ENCODE measurements around the gene HMCES.

HMCES gene

DNA sequence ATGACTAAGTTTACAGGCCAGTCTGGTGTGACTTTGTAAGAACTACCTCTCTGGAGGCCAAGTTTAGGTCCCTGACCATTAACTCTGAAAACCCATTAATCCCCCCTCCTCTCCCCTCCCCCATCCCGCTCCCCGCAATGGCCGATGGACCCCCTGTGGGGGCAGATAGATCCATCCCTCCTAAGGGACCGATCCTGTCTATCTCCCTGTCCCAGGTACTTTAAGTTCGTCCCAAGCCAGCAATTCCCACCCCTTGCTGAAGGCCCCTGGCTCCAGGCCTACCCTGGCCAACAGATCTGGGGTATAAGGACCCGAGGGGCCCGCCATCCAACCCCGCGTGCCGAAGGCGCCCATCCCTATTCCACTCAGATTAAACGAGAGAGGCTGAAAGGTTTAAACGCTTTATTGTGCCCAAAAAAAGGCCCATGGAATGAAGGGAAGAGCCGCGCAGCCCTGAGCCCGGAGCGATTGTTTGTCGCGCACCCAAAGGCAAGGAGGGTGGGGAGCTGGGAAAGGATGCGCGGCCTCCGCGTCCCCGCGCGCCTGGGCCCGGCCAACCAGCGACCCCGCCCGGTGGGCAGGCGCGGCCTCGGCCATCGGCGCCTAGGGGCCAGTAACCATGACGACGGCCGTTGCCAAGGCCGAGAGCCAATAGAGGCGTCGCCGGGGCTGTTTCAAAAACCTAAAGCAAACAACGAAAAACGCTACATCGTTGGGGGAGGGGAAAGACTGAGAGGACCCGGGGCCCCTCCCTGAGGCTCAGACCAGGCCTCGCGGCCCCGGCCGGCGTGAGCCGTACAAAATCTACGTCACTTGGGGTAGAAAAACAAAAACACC, 35.9 kb downstream of the HMCES start:
- Histone ChIP-seq H3K4me3 (ENCODE audit: low read length) (no peak overlapping the region), H3K27ac (ENCODE audit: low read length) (no peak overlapping the region), H3K79me2 (ENCODE audit: low read length) (no peaks in the 10 kb centered on the region), H3K9ac (ENCODE audit: low read length) (no peak overlapping the region), H2AFZ (ENCODE audit: low read depth, low read length) (no peak overlapping the region), H3K9me3 (ENCODE audit: insufficient read depth, low read length) (no peaks in the 10 kb centered on the region), H3K36me3 (replicated peaks; ENCODE audit: low read depth, low read length) (no peaks in the 10 kb centered on the region), H4K20me1 (ENCODE audit: insufficient read depth, low read length) (no peaks in the 10 kb centered on the region; the same call in 1 of the 2 replicates), H3K27me3 (ENCODE audit: low read depth, low read length) (peaks cover 39% of the 10 kb centered on the region), H3K4me1 (ENCODE audit: low read length) (peaks cover 9% of the 10 kb centered on the region; the same call in 1 of the 2 replicates), H3K4me2 (ENCODE audit: low read length) (no peak overlapping the region)
- no peak for TF ChIP-seq EZH2phosphoT487 (IDR thresholded peaks at IDR 0.05; ENCODE audit: low read depth)
- no peak for TF ChIP-seq CTCF (IDR thresholded peaks at IDR 0.05; ENCODE audit: low read depth, low read length)

- Histone ChIP-seq H3K27ac (ENCODE audit: low read length) (no peak overlapping the region), H3K4me1 (ENCODE audit: low read length) (peaks cover 3% of the 10 kb centered on the region; the same call in 1 of the 2 replicates), H4K20me1 (ENCODE audit: insufficient read depth, low read length) (no peaks in the 10 kb centered on the region; the same call in 1 of the 2 replicates), H3K4me3 (ENCODE audit: low read length) (peak overlapping the region; percentile 92), H3K9me3 (ENCODE audit: insufficient read depth, low read length) (no peaks in the 10 kb centered on the region), H2AFZ (ENCODE audit: low read depth, low read length) (no peak overlapping the region), H3K36me3 (replicated peaks; ENCODE audit: low read depth, low read length) (no peaks in the 10 kb centered on the region), H3K79me2 (ENCODE audit: low read length) (no peaks in the 10 kb centered on the region), H3K27me3 (ENCODE audit: low read depth, low read length) (peaks cover 46% of the 10 kb centered on the region), H3K4me2 (ENCODE audit: low read length) (peak overlapping the region; percentile 75), H3K9ac (ENCODE audit: low read length) (no peak overlapping the region)
- no peak for TF ChIP-seq EZH2phosphoT487 (IDR thresholded peaks at IDR 0.05; ENCODE audit: low read depth)
- no peak for TF ChIP-seq CTCF (IDR thresholded peaks at IDR 0.05; ENCODE audit: low read depth, low read length)
Measured at GRCh38 chr3:129315223-129315997, 36.7 kb downstream of the HMCES start.

GRCh38 chr3:129315998-129316247, 37.3 kb downstream of the HMCES start:
- no peak overlapping the region for H3K27ac ChIP-seq (ENCODE audit: low read length)

More at GRCh38 chr3:129315998-129316247, 37.3 kb downstream of the HMCES start:
- Histone ChIP-seq H3K4me1 (ENCODE audit: low read length) (no peaks in the 10 kb centered on the region; the same call in 1 of the 2 replicates), H3K36me3 (replicated peaks; ENCODE audit: low read depth, low read length) (no peaks in the 10 kb centered on the region), H3K9me3 (ENCODE audit: insufficient read depth, low read length) (no peaks in the 10 kb centered on the region), H3K9ac (ENCODE audit: low read length) (peak overlapping the region; percentile 64), H3K79me2 (ENCODE audit: low read length) (no peaks in the 10 kb centered on the region), H3K27me3 (ENCODE audit: low read depth, low read length) (peaks cover 42% of the 10 kb centered on the region), H2AFZ (ENCODE audit: low read depth, low read length) (peak overlapping the region; percentile 91), H3K4me3 (ENCODE audit: low read length) (peak overlapping the region; percentile 92), H3K4me2 (ENCODE audit: low read length) (peak overlapping the region; percentile 75), H4K20me1 (ENCODE audit: insufficient read depth, low read length) (no peaks in the 10 kb centered on the region; the same call in 1 of the 2 replicates)
- TF ChIP-seq CTCF (IDR thresholded peaks at IDR 0.05; ENCODE audit: low read depth, low read length) (no peak), EZH2phosphoT487 (IDR thresholded peaks at IDR 0.05; ENCODE audit: low read depth) (no peak)
